Glutamatergic neuron (in vitro differentiated cells): ENCODE results near the gene RHOJ. TPM values are rescaled to one million over a fixed set of nuclear protein-coding genes. Genes with fewer than 3 reads are reported as not detected.

Experiments used
- DNase-seq: peaks from one replicate; pipeline ENCODE4 v3.0.0; 2022
- H3K27ac Mint-ChIP-seq: one replicate; pipeline ENCODE4 v1.8.0; 2020; ENCODE audit warnings: mild to moderate bottlenecking, mixed read lengths, inconsistent platforms; ENCODE audit not compliant: unreplicated experiment
- H3K27me3 Mint-ChIP-seq: one replicate; pipeline ENCODE4 v1.8.0; 2020; ENCODE audit warnings: mild to moderate bottlenecking, moderate library complexity, mixed read lengths, inconsistent platforms; ENCODE audit not compliant: unreplicated experiment
- H3K36me3 Mint-ChIP-seq: one replicate; pipeline ENCODE4 v1.8.0; 2020; ENCODE audit warnings: mild to moderate bottlenecking, mixed read lengths, inconsistent platforms; ENCODE audit not compliant: unreplicated experiment
- H3K4me1 Mint-ChIP-seq: one replicate; pipeline ENCODE4 v1.8.0; 2020; ENCODE audit warnings: mild to moderate bottlenecking, low read depth, mixed read lengths, inconsistent platforms; ENCODE audit not compliant: unreplicated experiment
- H3K4me3 Mint-ChIP-seq: one replicate; pipeline ENCODE4 v1.8.0; 2020; ENCODE audit warnings: mild to moderate bottlenecking, mixed read lengths, inconsistent platforms; ENCODE audit not compliant: unreplicated experiment
- H3K9me3 Mint-ChIP-seq: one replicate; pipeline ENCODE4 v1.8.0; 2020; ENCODE audit warnings: mild to moderate bottlenecking, moderate library complexity, mixed read lengths, inconsistent platforms; ENCODE audit not compliant: unreplicated experiment
- CTCF ChIP-seq: fragments of 200-600 bp; sonication (generic); IDR thresholded peaks from one replicate; pipeline ENCODE4 v1.5.0; 2021; ENCODE audit not compliant: partially characterized antibody, unreplicated experiment
- total RNA-seq: library from RNA; stranded (reverse); fragmentation: NEBNext Ultra II Directional; extraction: Animal tissue kit (Norgen Biotek cat#: 25700); gene quantifications from one replicate; pipeline ENCODE4 v1.2.1, GENCODE V29; 2021; ENCODE audit not compliant: unreplicated experiment

RHOJ gene
- total RNA-seq, 1 donor from 2014 or later: not detected

DNA sequence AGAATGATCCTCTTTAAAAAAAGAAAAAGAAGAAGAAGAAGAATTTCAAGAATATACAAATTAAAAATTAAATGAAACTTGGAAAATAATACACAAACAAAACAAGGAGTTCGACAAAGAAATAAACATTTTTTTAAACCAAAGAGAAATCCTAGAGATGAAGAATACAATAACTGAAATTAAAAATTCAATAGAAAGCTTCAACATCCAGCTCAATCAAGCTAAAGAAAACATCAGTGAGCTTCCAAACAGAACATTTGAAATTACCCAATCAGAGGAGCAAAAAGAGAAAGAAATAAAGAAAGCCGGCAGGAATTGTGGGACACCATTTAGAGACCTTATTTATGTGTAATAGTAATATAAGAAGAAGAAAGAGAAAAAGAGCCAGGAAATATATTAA lies 37.2 kb upstream of the RHOJ start:
- Mint-ChIP-seq H3K36me3 (no peaks in the 10 kb centered on the region), H3K27me3 (peaks cover 1% of the 10 kb centered on the region), H3K4me1 (no peaks in the 10 kb centered on the region), H3K4me3 (no peak overlapping the region), H3K27ac (no peak overlapping the region), H3K9me3 (peaks cover 7% of the 10 kb centered on the region)
- TF ChIP-seq CTCF: no peak
- DNase-seq: no peak

- Mint-ChIP-seq H3K9me3 (no peaks in the 10 kb centered on the region), H3K4me3 (no peak overlapping the region), H3K27ac (no peak overlapping the region), H3K27me3 (no peaks in the 10 kb centered on the region), H3K4me1 (no peaks in the 10 kb centered on the region), H3K36me3 (no peaks in the 10 kb centered on the region)
- peak; percentile 62 for TF ChIP-seq CTCF
- DNase-seq: no peak
Measured at GRCh38 chr14:63174760-63175191, 29.5 kb upstream of the RHOJ start.

DNA sequence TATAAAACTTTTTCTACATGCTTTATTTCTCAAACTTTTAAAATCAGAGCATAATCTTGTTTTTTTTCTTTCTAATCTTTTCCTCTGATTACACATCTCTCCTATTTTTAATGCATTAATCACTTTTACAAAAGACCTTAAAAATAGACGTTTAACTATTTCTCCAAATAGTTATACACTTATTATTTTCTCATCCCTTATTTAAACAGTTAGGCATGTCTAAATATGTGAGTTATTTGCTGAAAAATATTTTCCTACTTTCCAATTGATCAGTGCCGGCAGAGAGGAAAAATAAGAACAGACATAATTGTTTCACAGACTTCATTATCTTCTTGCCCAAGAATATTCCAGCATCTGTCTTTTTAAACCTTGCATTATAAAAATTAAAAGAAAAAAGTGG lies 28.7 kb upstream of the RHOJ start:
- H3K4me3 Mint-ChIP-seq: no peak overlapping the region
- no peak for DNase-seq
- no peak for TF ChIP-seq CTCF
- no peaks in the 10 kb centered on the region for H3K4me1 Mint-ChIP-seq
- no peak overlapping the region for H3K27ac Mint-ChIP-seq
- no peaks in the 10 kb centered on the region for H3K36me3 Mint-ChIP-seq
- H3K27me3 Mint-ChIP-seq: no peaks in the 10 kb centered on the region
- no peaks in the 10 kb centered on the region for H3K9me3 Mint-ChIP-seq

- no peaks in the 10 kb centered on the region for H3K36me3 Mint-ChIP-seq
- H3K4me3 Mint-ChIP-seq: no peak overlapping the region
- H3K27ac Mint-ChIP-seq: no peak overlapping the region
- H3K9me3 Mint-ChIP-seq: no peaks in the 10 kb centered on the region
- no peak for DNase-seq
- no peaks in the 10 kb centered on the region for H3K27me3 Mint-ChIP-seq
- no peaks in the 10 kb centered on the region for H3K4me1 Mint-ChIP-seq
- TF ChIP-seq CTCF: no peak
Measured at GRCh38 chr14:63178912-63179311, 25.3 kb upstream of the RHOJ start.

- H3K9me3 Mint-ChIP-seq: no peaks in the 10 kb centered on the region
- H3K27ac Mint-ChIP-seq: no peak overlapping the region
- no peaks in the 10 kb centered on the region for H3K36me3 Mint-ChIP-seq
- no peak overlapping the region for H3K4me3 Mint-ChIP-seq
- no peaks in the 10 kb centered on the region for H3K27me3 Mint-ChIP-seq
- no peaks in the 10 kb centered on the region for H3K4me1 Mint-ChIP-seq
- no peak for DNase-seq
- no peak for TF ChIP-seq CTCF
Measured at GRCh38 chr14:63179383-63179782, 24.9 kb upstream of the RHOJ start.
